ENCODE results near the gene SOCS6. TPM values are rescaled to one million over a fixed set of nuclear protein-coding genes. Genes with fewer than 3 reads are reported as not detected.

The SOCS6 gene
- total RNA-seq, 1 donor from 2014 or later, result 16.0 TPM

DNA sequence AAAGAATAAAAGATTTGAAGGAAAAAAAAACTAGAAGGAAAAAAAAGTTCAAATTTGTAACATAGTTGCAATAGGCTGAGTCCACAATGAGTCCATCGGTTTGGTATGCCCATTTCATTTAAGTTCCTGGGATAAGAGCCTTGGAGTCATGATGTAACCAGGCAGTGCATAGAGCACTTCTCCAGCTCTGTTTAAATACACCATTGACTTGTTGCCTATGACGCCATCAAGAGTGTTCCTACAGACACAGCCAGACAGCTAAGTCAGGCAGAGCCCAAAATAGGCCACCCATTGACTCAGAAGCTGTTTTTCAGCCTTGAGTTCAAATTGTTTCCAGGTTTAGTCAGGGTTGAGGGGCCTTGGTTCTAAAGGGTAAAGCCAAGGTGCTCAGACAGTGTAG lies 44.9 kb downstream of the SOCS6 start:
- no peak overlapping the region for H3K27ac ChIP-seq
- intact Hi-C loops (cut with DNase I), result no loop called here
- TF ChIP-seq, protein P1, sequence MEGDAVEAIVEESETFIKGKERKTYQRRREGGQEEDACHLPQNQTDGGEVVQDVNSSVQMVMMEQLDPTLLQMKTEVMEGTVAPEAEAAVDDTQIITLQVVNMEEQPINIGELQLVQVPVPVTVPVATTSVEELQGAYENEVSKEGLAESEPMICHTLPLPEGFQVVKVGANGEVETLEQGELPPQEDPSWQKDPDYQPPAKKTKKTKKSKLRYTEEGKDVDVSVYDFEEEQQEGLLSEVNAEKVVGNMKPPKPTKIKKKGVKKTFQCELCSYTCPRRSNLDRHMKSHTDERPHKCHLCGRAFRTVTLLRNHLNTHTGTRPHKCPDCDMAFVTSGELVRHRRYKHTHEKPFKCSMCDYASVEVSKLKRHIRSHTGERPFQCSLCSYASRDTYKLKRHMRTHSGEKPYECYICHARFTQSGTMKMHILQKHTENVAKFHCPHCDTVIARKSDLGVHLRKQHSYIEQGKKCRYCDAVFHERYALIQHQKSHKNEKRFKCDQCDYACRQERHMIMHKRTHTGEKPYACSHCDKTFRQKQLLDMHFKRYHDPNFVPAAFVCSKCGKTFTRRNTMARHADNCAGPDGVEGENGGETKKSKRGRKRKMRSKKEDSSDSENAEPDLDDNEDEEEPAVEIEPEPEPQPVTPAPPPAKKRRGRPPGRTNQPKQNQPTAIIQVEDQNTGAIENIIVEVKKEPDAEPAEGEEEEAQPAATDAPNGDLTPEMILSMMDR (IDR thresholded peaks at IDR 0.05), result no peak
- TF ChIP-seq POLR2A (IDR thresholded peaks at IDR 0.05), result no peak
- TF ChIP-seq POLR2AphosphoS5 (IDR thresholded peaks at IDR 0.05; ENCODE audit: insufficient read depth in 1 of 2, low read depth in 1 of 2), result no peak

DNA sequence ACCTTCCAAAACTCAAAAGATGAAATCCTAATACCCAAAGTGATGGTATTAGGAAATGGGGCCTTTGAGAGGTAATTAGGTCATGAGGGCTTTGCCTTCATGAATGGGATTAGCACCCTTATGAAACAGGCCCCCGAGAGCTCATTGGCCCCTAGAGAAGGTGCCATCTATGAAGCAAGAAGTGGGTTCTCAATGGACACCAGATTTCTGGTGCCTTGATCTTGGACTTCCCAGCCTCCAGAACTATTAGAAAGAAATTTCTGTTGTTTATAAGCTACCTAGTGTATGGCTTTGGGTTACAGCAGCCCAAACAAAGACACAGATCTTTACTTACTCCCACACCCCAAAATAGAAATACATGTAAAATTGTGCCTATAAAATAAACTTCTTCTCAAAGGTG lies 45.4 kb downstream of the SOCS6 start:
- Histone ChIP-seq H3K36me3 (no peaks in the 10 kb centered on the region), H3K4me1 (no peaks in the 10 kb centered on the region), H3K4me3 (no peak overlapping the region), H3K9me3 (no peaks in the 10 kb centered on the region), H3K27ac (no peak overlapping the region), H3K27me3 (no peaks in the 10 kb centered on the region)
- intact Hi-C loops (cut with DNase I), result no loop called here
- TF ChIP-seq POLR2A (IDR thresholded peaks at IDR 0.05) (no peak), POLR2AphosphoS5 (IDR thresholded peaks at IDR 0.05; ENCODE audit: insufficient read depth in 1 of 2, low read depth in 1 of 2) (no peak)
- TF ChIP-seq, protein P1 (IDR thresholded peaks at IDR 0.05), result no peak
- DNase-seq (ENCODE audit: extremely low spot score in 2 of 2), result no peak

More for the DNA sequence above, 44.9 kb downstream of the SOCS6 start:
- Histone ChIP-seq H3K4me3 (no peak overlapping the region), H3K4me1 (no peaks in the 10 kb centered on the region), H3K27me3 (no peaks in the 10 kb centered on the region), H3K9me3 (no peaks in the 10 kb centered on the region), H3K36me3 (no peaks in the 10 kb centered on the region)
- no peak for DNase-seq (ENCODE audit: extremely low spot score in 2 of 2)

DNA sequence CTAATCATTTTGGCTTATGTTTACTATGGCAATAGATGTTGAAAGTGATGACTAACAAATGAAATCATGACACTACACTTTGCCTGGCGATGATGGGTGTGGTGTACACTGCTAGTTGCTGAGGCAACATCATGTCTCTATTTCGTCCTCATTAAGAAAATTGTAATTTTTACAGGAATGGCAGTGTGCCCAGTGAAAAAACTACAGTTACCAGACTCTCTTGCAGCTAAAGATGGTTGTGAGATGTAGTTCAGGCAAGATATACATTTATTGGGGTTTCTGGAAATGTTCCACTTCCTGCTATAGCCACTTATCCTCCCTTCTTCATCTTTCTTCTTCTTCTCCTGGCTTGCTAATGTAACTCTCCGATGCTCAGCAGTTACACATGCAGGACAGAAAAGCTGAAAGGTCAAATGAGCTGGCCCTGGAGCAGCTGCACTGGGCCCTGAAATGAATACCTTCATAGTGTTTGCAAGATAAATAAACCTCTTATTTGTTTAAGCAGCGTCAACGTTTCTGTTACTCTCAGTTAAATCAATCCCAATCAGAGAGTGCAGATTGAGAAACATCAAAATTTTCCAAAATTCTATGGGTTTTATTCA lies 46.0 kb downstream of the SOCS6 start:
- intact Hi-C loops (cut with DNase I), result no loop called here

DNA sequence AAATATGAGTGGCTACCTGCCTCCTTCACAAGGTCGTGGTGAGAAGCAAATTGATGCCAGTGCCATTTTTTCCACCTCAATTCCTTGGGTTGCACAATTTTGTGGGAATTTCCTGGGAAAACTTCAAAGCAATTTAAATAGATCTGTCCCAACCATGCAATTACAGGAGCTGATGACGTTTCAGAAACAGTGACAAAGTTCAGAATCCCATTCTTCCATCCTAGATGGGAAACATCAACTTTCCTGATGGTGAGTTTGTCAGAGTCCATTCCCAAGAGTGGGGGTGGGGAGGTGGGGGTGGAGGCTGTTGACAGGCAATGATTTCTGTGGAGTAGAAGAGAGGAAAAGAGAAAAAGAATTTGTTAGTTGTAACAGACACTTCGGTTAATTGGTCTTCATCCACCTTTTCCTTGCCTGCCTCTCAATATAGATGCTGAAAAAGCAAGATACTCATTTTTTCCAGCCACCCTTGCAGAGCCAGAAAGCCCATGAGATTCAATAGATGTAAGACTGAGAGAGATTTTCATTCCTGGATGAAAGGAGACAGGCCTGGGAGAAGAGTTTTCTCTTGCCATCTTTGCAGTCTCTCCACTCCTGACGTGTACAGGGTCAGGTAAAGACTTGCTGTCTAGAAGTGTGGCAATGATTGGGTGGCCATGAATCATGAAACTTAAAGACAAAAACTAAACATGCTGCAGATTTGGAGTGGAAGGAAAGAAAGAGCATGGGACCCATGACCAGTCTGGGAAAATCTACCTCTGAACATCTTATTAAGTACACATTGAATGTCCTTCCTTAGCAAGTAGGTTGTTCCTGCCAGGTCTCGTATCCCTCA lies 47.3 kb downstream of the SOCS6 start:
- Histone ChIP-seq H3K27ac (no peak overlapping the region), H3K27me3 (no peaks in the 10 kb centered on the region), H3K4me3 (no peak overlapping the region), H3K36me3 (peaks cover 0 to 4% of the 10 kb centered on the region in 2 donors), H3K9me3 (no peaks in the 10 kb centered on the region), H3K4me1 (no peaks in the 10 kb centered on the region)
- TF ChIP-seq POLR2AphosphoS5 (IDR thresholded peaks at IDR 0.05; ENCODE audit: insufficient read depth in 1 of 2, low read depth in 1 of 2) (no peak), POLR2A (IDR thresholded peaks at IDR 0.05) (no peak)
- TF ChIP-seq, protein P1 (IDR thresholded peaks at IDR 0.05), result no peak
- intact Hi-C loops (cut with DNase I), result no loop called here
- DNase-seq (ENCODE audit: extremely low spot score in 2 of 2), result no peak

More for the DNA sequence above, 46.0 kb downstream of the SOCS6 start:
- TF ChIP-seq POLR2A (IDR thresholded peaks at IDR 0.05) (no peak), POLR2AphosphoS5 (IDR thresholded peaks at IDR 0.05; ENCODE audit: insufficient read depth in 1 of 2, low read depth in 1 of 2) (no peak)
- TF ChIP-seq, protein P1 (IDR thresholded peaks at IDR 0.05), result no peak
- Histone ChIP-seq H3K27ac (no peak overlapping the region), H3K4me1 (no peaks in the 10 kb centered on the region), H3K27me3 (no peaks in the 10 kb centered on the region), H3K36me3 (peaks cover 0 to 4% of the 10 kb centered on the region in 2 donors), H3K4me3 (no peak overlapping the region), H3K9me3 (no peaks in the 10 kb centered on the region)
- no peak for DNase-seq (ENCODE audit: extremely low spot score in 2 of 2)
